HG02610 (cell line): ENCODE measurements around the gene RNF150.

ENCODE experiments used
- ATAC-seq: cut with Tn5 transposase; IDR thresholded peaks from one replicate; pipeline ENCODE4 v1.9.1; 2021; ENCODE audit warnings: mild to moderate bottlenecking, moderate library complexity; ENCODE audit not compliant: unreplicated experiment

RNF150 gene

DNA sequence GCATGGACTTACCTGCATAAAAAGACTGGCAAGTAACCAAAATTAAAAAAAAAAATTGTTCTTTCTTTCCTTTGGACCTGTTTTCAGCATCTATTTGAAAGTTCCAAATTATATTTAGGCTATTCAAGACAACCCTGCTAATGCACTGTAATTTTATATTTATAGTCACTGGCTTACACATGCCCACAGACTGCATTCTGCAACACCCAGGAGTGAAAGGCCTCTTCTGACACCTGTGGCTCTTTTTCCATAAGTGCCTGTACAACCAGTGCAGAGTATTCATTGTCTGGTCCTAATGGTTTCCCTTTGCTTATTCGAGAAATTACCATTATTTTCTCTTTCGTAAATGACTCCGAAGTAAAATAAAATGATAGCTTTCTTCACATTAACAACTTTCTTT, 143.3 kb downstream of the RNF150 start:
- no peak for ATAC-seq

DNA sequence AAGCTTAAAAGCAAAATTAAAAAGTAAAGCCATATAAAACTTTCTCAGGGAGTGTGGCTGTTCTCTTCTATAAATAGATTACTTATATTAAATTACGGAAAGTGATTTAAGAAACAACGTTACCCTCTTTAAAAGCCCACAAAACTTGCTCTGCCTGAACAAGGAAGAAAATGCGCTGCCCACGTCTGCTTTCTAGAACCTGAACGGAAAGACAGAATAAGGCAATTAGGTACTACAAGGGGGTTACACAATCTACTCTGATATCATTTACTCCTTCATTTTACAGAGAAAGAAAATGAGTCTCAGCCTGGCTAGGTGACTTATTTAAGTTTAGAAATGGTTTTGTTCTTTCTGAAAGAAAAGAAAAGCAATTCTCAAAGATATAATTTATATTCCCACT, 147.2 kb downstream of the RNF150 start:
- ATAC-seq = no peak

DNA sequence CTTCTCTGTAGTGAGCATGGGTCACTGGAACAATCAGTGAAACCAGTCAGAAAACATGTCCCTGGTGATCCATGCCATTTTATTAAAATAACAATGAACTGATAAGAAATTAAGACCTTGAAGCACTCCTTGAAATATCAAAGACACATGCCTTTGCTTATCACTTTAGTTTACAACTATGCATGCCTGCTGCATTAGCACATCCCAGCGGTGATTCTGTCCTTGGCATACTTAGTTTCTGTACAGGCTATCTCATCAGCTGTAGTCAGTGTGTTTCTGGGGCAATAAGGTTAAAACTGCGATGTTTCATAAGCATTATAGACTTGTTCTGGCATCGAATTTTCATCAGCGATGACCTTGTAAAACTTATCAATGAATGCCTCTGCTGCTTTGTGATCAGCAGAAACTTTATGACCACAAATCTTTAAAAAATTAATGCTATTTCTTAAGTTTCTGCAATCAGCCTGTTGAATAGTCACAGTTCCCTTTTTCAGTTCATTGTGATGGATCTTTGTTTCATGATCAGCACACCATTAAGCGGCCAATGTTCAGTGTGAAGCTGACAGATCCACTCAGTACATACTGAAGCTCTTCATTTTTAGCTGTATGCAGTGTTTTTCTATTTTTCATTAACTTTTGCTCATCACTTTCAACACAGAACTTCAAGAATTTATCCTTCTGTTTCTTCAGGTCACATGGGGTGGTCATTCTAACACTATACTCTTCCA, 150.5 kb downstream of the RNF150 start:
- no peak for ATAC-seq

DNA sequence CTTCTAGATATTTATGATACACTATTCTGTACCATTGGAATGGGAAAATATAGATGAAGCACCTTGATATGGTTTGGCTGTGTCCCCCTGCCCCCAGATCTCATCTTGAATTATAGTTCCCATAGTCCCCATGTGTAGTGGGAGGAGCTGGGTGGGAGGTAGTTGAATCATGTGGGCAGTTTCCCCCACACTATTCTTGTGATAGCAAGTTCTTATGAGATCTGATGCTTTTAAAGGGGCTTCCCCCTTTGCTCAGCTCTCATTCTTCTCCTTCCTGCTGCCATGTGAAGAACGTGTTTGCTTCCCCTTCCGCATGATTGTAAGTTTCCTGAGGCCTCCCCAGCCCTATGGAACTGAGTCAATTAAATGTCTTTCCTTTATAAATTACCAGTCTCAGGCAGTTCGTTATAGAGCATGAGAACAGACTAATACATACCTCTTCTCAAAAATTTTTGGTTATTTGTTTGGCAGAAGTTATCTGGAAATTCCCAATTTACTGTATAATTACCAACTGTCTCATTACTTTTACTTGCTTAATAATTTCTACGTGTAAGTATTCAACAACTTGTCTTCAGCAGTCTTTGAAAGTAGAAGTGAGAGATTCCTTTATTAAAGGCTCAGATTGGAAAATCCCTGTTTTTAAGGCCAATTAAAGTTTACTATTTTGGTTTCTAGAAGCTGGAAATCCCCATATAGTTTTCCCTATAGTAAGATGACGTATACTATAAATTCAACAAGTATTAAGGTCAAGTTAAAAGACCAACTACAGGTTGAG, 152.7 kb downstream of the RNF150 start:
- no peak for ATAC-seq

DNA sequence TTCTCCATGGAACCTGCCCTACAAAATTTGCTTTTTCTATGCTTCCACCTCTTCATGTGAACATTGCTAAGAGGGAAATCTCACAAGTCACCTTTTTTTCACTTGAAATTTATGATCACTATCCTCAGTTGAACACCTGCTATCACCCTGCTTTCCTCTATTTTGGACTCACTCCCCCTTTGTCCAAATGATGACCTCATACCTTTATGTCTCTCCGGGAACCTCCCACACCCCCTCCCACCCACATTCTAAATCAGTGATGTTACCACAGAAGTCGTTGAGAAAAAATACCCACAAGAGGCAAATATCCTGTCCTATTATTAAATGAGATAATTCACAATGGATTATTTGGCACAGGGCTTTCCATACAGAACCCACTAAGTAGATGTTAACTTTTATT, 156.5 kb downstream of the RNF150 start:
- ATAC-seq = no peak

DNA sequence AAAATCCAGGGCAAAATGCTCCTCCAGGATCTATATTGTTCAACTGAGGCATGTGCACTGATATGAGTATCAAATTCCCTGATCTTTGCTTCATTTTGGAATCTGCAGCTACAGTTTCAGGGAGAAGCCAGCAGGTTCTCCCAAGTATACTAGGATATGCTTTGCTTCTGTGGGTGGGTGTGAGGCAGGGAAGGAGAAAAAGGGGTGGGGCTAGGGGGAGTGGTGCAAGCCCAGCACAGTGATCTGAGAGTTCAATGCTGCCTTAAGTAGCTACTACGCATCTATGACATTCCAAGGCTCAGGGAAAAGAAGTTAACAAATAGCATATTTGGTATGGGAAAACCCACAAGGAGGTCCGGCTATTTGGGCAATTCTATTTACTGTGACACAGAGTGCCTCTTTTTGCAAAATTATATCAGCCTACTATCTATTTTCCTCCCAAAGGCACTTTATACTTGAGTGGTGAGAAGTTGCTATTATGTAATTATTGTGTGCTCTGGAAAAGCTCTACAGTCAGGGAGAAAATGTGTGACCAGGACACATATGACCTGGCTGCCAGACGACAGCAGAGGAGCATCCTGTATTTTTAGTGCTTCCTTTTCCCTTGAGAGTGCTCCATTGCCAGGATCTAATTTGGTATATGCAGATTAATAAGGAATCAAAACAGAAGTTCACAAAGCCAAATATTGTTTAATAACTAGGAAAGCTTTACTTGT, 162.0 kb downstream of the RNF150 start:
- ATAC-seq = no peak

DNA sequence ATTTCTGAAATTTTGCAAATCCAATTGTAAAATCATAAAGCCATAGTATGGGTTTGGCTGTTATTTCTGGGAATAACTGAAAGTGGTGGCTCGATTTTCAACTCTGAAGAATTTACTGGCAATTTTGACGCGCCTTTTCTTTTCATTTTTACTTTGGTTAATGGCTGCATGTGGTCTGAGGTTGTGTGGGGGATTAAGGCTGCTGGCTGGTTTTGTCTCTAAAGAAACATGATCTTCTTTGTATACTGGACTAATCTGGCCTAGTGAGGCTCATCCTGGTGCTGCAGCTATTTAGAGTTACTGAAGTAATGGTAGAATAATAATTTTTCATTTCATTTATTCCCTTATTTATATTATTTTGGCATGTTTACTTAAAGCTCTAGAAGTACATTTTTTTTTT, 164.0 kb downstream of the RNF150 start:
- ATAC-seq = no peak

DNA sequence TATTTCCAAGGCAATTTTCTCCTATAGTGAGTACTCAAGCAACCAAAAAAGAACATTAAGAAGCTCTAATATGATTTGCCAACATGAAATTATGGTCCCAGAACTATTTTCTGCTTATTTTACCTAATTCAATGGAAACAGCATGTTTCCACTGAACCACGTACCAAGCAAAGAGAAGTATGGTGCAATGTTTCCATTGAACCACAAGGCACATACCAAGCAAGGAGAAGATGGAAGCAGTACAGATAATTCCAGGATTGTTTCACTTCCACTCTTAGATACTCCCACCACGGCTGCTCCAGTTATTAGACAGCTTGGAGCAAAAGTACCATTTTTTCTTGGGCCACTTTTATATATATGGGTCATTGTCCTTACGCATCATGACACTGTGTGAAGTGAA, 164.9 kb downstream of the RNF150 start:
- no peak for ATAC-seq

DNA sequence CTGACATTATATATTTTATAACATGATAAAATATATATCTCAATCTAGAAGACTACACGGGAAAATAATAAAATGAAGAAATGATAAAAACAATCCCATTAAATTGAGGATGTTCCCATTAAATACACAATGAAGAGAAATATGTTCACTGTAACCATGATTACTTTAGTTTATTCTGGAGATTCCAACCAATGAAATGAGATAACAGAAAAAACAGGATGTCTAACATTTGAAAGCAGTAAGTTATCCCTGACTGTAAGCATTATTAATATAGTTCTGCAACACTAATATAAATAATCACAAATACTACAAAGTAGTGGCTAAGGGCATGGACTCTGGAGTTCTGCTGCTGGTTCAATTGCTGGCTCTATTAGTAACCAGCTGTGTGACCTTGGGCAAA, 169.4 kb downstream of the RNF150 start:
- ATAC-seq = no peak

DNA sequence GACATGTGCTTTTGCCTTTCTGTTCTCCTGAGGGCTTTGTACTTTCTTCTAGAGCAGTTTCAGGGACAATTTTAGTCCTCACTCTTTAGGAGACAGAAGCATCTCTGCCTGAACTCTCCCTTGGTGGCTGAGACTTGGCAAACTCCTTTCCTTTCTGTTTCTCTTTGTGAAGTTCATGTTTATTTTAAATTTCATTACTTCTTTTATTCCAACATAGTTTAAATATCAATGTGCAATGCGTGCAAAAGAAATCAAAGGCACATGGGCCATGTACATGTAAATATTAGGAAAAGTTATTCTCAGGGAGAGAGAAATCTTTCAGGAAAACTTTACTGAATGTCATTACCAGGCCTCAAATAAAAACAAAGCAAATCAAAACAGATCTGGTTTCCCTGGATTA, 177.6 kb downstream of the RNF150 start:
- ATAC-seq = no peak

DNA sequence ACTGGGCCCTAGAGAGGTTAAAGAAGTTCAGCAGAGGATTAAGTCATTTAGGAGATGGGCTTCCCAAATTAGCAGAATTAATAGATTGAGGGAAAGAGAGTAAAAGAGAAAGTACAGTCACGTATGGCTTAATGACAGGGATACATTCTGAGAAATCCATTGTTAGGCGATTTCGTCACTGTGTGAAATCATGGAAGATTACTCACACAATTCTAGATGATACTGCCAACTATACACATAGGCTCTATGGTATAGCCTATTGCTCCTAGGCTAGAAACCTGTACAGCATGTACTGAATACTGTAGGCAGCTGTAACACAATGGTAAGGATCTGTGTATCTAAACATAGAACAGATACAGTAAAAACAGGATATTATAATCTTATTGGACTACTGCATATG, 180.6 kb downstream of the RNF150 start:
- ATAC-seq = no peak

DNA sequence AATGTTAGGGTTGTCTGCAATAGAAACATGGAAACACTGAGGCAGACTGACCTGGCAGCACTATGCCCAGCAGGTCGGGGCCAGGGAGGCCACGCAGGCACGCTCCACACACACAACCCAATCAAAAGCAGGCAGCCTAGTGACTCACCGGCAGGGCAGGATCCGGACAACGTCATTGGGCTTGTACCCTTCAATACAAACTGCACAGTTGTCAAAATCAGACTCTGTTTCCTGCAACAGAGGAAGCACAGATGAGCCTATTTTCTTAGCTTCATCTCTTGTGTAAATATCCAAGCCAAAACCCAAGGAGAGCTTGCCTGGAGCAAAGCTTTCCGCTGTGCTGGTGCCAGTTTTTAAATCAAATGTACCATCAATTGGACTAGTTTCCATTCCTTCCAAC, 185.8 kb downstream of the RNF150 start:
- no peak for ATAC-seq

DNA sequence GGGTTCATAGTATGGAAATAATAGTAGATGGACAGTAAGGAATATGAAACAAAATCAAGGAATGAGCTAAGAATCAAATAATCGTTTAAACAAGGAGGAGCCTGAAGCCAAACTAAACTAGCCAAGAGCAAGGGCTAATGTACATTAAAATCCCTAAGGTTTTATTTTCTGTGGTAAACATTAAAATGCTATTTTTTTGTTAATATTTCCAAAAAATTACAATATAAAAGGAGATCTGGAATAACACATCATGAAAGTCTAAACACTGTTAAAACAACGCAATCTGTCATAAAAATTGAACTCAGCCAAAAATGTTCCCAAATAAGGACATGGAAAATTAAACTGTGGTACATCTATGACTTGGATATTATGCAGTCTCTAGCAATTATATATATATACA, 188.2 kb downstream of the RNF150 start:
- no peak for ATAC-seq

DNA sequence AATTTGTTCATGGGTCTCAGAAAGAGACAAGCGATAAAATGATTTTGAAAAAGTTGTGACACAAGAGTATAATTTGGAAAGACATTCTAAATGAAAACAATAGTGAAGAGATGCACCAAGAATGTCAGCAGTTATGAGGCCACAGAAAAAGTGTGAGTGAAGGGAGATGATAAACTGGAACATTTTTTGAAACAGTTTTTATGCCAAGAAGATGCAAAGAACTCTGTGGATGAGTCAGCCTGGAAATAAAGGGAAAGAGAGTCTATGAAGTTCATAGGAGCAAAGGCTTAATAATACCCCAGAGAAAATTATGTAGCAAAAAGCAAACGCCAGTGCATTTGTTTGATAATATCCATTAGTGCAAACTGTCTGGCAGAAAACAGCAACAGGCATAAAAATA, 188.7 kb downstream of the RNF150 start:
- ATAC-seq = no peak

DNA sequence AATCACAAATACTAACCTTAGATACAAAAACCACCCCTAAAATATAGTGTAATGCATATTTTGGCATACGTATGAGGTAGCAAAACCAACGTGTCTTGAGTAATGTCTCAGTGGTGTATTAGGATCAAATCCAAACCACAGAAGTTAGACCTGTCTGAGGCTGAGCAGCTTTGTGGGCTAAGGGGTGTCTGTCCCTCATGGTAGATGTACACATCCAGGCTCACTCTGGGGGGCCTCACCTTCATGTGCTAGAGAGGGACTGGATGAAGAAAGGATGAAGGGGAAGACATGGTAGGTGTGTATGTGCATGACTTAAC, 189.1 kb downstream of the RNF150 start:
- no peak for ATAC-seq

DNA sequence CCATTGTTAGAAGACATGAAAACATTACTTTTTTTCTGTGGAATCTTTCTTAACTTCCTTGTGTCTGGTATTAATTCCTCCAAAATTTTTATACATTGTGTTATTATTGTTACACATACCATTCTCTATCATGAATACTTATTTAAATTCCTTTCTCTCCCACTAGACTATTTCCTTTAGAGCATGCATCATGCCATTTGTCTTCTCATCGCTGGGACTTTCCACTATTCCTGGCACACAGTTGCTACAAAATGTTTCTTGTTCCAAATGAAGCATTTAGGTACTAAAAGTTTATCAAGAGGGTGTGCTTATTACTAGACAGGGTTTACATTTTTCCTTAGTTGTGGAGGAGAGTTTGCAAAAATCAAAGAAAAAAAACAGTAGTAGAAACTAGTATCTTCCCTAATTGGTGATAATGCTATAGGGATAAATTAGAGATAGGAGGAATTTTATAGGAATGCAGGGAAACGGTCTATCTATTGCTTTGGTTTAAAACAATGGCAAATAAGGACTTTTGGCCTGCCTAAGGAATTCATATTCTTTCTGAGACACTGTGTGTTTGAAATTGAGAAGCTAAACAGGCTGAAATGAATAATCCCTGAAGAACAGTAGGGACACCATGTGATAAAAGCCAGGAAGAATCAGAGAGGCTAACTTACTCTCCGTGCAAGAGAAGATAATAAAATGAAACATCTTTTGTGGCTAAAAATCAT, 189.6 kb downstream of the RNF150 start:
- ATAC-seq = no peak

DNA sequence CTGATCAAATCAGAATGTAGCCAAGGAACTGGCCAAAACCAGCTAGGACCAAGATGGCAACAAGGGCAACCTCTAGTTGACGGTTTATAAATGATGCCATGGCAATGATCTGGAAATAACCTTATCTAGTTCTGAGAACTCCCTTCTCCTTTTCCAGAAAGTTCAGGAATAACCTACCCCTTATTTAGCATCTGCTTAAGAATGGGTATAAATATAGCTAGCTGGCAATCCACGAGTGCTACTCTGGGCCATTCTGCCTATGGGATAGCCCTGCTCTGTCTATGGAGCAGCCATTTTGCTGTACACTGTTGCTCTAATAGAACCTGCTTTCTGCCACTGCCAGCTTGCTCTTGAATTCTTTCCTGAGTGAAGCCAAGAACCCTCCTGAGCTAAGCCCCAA, 192.7 kb downstream of the RNF150 start:
- ATAC-seq = no peak

DNA sequence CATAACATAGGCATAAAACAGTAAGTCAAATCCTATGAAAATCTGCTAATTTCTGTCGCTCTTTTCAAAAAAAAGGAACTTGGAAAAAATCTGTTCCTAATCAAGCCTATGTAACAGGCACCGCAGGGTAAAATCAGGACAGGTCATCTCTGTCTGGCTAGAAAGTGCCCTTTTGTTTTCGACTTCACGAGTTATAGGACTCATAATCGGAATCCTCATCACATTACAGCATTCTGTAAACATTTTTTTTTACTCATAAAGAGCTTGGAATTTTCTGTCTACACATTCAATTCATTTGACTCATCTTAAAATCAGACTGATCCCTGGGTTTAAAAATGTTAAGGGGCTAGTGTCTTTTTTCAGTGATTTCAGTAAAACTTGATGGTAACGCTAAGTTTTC, 195.4 kb downstream of the RNF150 start:
- no peak for ATAC-seq

DNA sequence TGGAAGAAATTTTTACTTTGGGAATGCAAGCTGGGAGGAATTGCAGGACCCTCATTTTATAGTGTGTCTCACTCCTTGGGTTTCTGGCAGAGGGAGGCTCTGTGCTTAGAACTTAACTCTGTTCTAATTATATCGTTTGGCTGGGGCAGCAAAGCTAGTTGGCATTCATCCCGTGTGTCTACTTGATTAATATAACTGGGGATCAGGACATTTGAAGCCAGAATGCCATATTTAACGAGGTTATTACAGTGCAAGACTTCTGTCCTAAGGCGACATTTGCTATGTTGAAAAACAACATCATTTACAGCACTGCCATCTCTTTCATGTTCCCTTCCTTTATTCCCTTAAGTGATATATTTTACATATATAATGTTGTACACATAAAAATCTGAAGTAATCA, 198.0 kb downstream of the RNF150 start:
- no peak for ATAC-seq

DNA sequence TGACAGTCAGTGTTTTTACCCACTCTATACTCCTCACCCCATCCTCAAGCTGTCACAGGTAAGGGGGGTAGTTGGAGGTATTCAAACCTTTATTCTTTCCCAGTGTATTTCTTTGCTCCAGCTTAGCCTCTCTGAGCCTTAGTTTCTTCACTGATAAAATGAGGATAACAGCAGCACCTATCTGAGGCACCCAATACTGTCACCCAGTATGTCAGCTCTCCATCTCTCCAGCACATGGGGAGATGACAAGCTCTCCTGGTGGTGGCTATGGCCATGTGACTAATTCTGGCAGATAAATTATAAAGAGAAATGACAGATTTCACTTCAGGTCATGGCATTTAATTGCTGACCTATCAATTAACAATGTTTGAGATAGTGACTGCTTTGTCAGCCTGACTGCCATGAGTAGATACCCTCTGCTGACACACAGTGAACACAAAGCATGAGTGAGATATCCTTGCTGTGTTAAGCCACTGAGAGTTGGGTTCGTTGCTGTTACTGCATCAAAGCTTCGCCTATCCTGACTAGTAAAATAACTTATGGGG, 200.7 kb downstream of the RNF150 start:
- no peak for ATAC-seq

DNA sequence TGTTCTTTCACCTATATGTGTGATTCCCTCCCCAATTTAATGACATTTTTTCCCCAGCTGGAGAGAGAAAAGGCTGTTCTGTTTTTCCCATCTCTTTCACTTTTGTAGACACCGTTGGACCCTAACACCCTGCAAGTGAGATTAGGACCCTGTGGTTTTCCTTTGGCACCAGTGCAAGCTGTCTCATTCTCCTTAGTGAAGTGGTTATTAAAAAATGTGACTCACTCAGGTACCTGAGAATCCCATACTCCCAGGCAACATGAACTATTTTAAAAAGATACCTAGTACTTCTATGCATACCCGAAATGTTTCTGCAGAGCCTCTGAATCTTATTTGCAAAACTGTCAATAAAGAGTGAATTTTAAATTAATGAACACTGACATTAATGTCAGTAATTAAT, 201.4 kb downstream of the RNF150 start:
- no peak for ATAC-seq
